ENCODE results near the gene RAB44.

DNA sequence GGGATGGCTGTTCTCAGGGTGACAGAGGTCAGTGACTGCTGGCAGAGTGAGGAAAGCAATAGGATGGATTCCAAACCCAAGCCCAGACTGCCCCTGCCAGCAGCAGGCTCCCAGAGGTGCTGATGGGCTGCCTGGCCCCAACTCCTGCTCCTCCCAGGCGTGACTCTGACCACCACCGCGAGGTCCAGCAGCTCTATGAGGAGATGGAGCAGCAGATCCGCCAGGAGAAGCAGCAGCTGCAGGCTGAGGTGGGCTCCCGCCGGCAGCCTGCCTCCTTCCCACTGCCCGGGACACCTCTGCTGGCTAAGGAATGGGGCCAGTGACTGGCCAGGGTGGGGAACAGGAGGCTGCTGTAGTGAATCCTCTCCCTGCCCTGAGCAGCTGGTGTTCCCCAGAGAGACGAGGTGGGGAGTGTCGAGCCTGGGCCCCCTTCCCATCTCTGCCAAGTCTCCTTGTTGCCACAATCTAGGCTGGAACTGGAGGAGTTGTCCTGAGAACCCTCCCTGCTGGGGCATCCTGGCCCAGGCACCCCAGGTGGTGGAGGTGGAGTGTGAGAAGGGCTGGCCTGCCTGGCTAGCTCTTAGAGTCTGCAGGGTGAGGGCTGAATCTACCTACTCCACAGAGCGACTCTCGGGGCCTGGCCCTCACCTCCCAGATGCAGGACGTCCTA is 20.4 kb downstream of the RAB44 start:
- TF ChIP-seq, protein P1, sequence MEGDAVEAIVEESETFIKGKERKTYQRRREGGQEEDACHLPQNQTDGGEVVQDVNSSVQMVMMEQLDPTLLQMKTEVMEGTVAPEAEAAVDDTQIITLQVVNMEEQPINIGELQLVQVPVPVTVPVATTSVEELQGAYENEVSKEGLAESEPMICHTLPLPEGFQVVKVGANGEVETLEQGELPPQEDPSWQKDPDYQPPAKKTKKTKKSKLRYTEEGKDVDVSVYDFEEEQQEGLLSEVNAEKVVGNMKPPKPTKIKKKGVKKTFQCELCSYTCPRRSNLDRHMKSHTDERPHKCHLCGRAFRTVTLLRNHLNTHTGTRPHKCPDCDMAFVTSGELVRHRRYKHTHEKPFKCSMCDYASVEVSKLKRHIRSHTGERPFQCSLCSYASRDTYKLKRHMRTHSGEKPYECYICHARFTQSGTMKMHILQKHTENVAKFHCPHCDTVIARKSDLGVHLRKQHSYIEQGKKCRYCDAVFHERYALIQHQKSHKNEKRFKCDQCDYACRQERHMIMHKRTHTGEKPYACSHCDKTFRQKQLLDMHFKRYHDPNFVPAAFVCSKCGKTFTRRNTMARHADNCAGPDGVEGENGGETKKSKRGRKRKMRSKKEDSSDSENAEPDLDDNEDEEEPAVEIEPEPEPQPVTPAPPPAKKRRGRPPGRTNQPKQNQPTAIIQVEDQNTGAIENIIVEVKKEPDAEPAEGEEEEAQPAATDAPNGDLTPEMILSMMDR (IDR thresholded peaks at IDR 0.05; ENCODE audit: low read depth, low read length, poor library complexity, severe bottlenecking): no peak
- TF ChIP-seq EZH2phosphoT487 (IDR thresholded peaks at IDR 0.05; ENCODE audit: borderline replicate concordance, low read length): no peak
